NK-92 treated with Interleukin-12 subunit alpha and Interleukin-12 subunit beta, amount 100 ng/mL, for 24 hours (cell line): ENCODE data around the gene IRF9.
"Not testable (repeated sequence)": the region's sequence is repeated elsewhere in the genome, so short reads cannot be mapped to it uniquely, and the experiment has no call there.

ENCODE experiments used
- DNase-seq: peaks from one replicate; lab custom pipeline; 2025; lab: John Stamatoyannopoulos, UW

Gene IRF9

GRCh38 chr14:24195186-24196070 is 34.4 kb downstream of the IRF9 start, which contains the start of gene TM9SF1:
Gene TM9SF1 (minus strand): TSS chr14:24195441. CDS start chr14:24195019, 422 bp downstream.
- DNase-seq, result peak; percentile 86

GRCh38 chr14:24196071-24197055 is 35.3 kb downstream of the IRF9 start:
- DNase-seq, result no peak

GRCh38 chr14:24197056-24197450 is 36.0 kb downstream of the IRF9 start:
- no peak for DNase-seq

- no peak for DNase-seq
Measured at GRCh38 chr14:24198814-24199524, 37.9 kb downstream of the IRF9 start.

- DNase-seq, result not testable (repeated sequence)
Measured at GRCh38 chr14:24202538-24202937, 41.5 kb downstream of the IRF9 start.

GRCh38 chr14:24203249-24203886 is 42.3 kb downstream of the IRF9 start:
- DNase-seq, result not testable (repeated sequence)

GRCh38 chr14:24204163-24205146 is 43.4 kb downstream of the IRF9 start:
- DNase-seq, result no peak

- no peak for DNase-seq
Measured at GRCh38 chr14:24206260-24207103, 45.4 kb downstream of the IRF9 start.

GRCh38 chr14:24207104-24207551 is 46.1 kb downstream of the IRF9 start:
- no peak for DNase-seq

GRCh38 chr14:24207625-24208024 is 46.6 kb downstream of the IRF9 start:
- DNase-seq, result no peak

- no peak for DNase-seq
Measured at GRCh38 chr14:24211311-24211710, 50.2 kb downstream of the IRF9 start.

- DNase-seq, result peak; percentile 96
Measured at GRCh38 chr14:24212924-24213865, 52.1 kb downstream of the IRF9 start, which contains the start of gene CHMP4A. Gene CHMP4A (minus strand): TSS chr14:24213488. CDS start chr14:24213439, 49 bp downstream.

- DNase-seq, result no peak
Measured at GRCh38 chr14:24213866-24214662, 53.0 kb downstream of the IRF9 start.

GRCh38 chr14:24215495-24216344 is 54.7 kb downstream of the IRF9 start, which contains the start of gene MDP1:
Gene MDP1 (minus strand): TSS chr14:24216066. CDS start chr14:24215955, 111 bp downstream.
- DNase-seq, result peak; percentile 82
